PC-9 (cell line): ENCODE measurements around the gene ANO9. TPM values are rescaled to one million over a fixed set of nuclear protein-coding genes. Genes with fewer than 3 reads are reported as not detected.

Experiments
- BruUV-seq: library from RNA; stranded (reverse); fragments of 400-500 nt; replicated peaks from 2 replicates; lab custom pipeline; 2021; lab: Mats Ljungman, UMichigan
- CTCF ChIA-PET: fragments of 300-600 bp; sonication (Branson Sonifier 250); formaldehyde crosslinking; loops from one replicate; lab custom pipeline; 2022; ENCODE audit warnings: antibody characterized with exemption; lab: Charles Lee
- POLR2A ChIA-PET: fragments of 300-600 bp; sonication (Branson Sonifier 250); formaldehyde crosslinking; loops from one replicate; lab custom pipeline; 2022; ENCODE audit warnings: antibody characterized with exemption; ENCODE audit not compliant: unreplicated experiment; lab: Charles Lee
- DNase-seq, 2 experiments: peaks; one replicate each; pipeline versions ENCODE4 v3.0.0 to v3.0.0-alpha.2; 2015 to 2022; ENCODE audit warnings: mixed read lengths in 1 of 2
- H2AFZ ChIP-seq: fragments of 200-600 bp; sonication (generic); 2 replicates; pipeline ENCODE4 v1.8.1; 2017; ENCODE audit warnings: antibody characterized with exemption
- H3F3A ChIP-seq: fragments of 200-600 bp; sonication (generic); 2 replicates; pipeline ENCODE4 v1.8.1; 2017; ENCODE audit warnings: antibody characterized with exemption, mild to moderate bottlenecking, low read depth; ENCODE audit not compliant: insufficient read depth
- H3K27ac ChIP-seq: fragments of 200-600 bp; sonication (generic); 2 replicates; pipeline ENCODE4 v1.6.1; 2016; ENCODE audit warnings: mixed run types
- H3K27me3 ChIP-seq: fragments of 200-600 bp; sonication (generic); 2 replicates; pipeline ENCODE4 v1.6.1; 2016; ENCODE audit warnings: low read depth, mixed run types; ENCODE audit not compliant: insufficient read depth
- H3K36me3 ChIP-seq: fragments of 200-600 bp; sonication (generic); 2 replicates; pipeline ENCODE4 v1.6.1; 2016; ENCODE audit warnings: low read depth, mixed run types
- H3K4me1 ChIP-seq: fragments of 200-600 bp; sonication (generic); replicated peaks from 2 replicates; pipeline ENCODE4 v1.6.1; 2016; ENCODE audit warnings: mixed run types; ENCODE audit not compliant: insufficient read depth
- H3K4me2 ChIP-seq: fragments of 200-600 bp; sonication (generic); 2 replicates; pipeline ENCODE4 v1.6.1; 2017; ENCODE audit warnings: mixed run types
- H3K4me3 ChIP-seq: fragments of 200-600 bp; sonication (generic); 2 replicates; pipeline ENCODE4 v1.6.1; 2016; ENCODE audit warnings: mixed run types
- H3K79me2 ChIP-seq: fragments of 200-600 bp; sonication (generic); 2 replicates; pipeline ENCODE4 v1.6.1; 2017; ENCODE audit warnings: low read depth, mixed run types
- H3K9me2 ChIP-seq: fragments of 200-600 bp; sonication (generic); 2 replicates; pipeline ENCODE4 v1.8.1; 2017; ENCODE audit warnings: mild to moderate bottlenecking; ENCODE audit not compliant: insufficient read depth
- H3K9me3 ChIP-seq: fragments of 200-600 bp; sonication (generic); 2 replicates; pipeline ENCODE4 v1.8.1; 2016; ENCODE audit warnings: low read depth; ENCODE audit not compliant: insufficient read depth
- H4K20me1 ChIP-seq: fragments of 200-600 bp; sonication (generic); 2 replicates; pipeline ENCODE4 v1.8.1; 2017; ENCODE audit not compliant: insufficient read depth
- EZH2 ChIP-seq: fragments of 200-600 bp; sonication (generic); IDR thresholded peaks from 2 replicates; pipeline ENCODE4 v1.8.0; 2017; ENCODE audit warnings: antibody characterized with exemption, low read depth
- intact Hi-C: fragments of 100-400 bp; cut with micrococcal nuclease; formaldehyde crosslinking; loops from one replicate; pipeline ENCODE4 v1.10.0; 2022; ENCODE audit not compliant: unreplicated experiment
- total RNA-seq: library from RNA; stranded (reverse); gene quantifications from 2 replicates; pipeline ENCODE4 v1.2.3, GENCODE V29; 2021
- TF ChIP-seq, protein P1 (sequence below): fragments of 200-600 bp; sonication (generic); conservative IDR thresholded peaks from 2 replicates; pipeline ENCODE4 v1.6.1; 2017; ENCODE audit warnings: mixed run types, antibody characterized with exemption, mild to moderate bottlenecking, moderate library complexity

Gene ANO9
- total RNA-seq, 1 experiment from 2014 or later, result 18.1 TPM

DNA sequence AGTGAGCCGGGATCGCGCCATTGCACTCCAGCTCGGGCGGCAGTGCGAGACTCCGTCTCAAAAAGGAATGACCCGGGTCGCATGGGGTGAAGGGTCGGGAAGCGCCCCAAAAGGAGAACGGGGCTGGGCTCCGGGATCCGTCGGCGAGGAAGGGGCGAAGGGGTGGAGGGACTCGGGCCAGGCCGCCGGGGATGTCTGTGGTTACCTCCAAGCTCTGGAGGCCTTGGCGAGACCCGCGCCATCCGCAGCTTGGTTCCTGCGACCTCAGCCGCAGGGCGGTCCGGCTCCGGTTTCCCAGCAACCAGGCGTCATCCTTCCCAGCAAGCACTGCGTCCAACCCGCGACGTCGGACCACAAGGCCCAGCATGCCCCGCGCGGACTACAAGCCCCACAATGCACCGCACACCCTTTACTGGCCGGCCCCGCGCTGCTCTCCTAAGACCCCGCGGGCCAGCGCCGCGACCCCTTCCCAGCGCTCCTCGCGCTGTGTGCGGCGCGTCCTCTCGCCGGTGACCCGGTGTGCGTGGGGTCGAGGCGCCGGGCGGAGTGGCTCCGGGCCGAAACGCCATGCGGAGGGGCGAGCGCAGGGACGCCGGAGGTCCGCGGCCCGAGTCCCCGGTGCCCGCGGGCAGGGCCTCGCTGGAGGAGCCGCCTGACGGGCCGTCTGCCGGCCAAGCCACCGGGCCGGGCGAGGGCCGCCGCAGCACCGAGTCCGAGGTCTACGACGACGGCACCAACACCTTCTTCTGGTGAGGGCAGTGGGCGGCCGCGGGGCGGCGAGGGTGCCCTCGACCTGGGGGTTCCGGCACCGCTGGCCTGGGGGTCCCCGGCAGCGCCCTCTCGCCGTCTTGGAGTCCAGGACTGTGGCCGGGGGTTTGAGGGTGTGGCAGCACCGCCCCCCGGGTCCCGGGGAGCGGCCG is 8.3 kb upstream of the ANO9 start, which contains the start of gene PTDSS2:
Gene PTDSS2, plus strand, starts transcription at position 391 of the 920 bp plus-strand sequence. Its CDS starts 177 bp downstream, at position 568.
- Histone ChIP-seq H3K36me3 (no peaks in the 10 kb centered on the region), H3K9me3 (no peaks in the 10 kb centered on the region), H3K4me3 (peak within 1 kb of the TSS; percentile 69), H3F3A (peaks cover 9% of the 10 kb centered on the region; the same call in 1 of the 2 replicates), H2AFZ (peak within 1 kb of the TSS; percentile 84), H3K27ac (no peak within 1 kb of the TSS), H4K20me1 (no peaks in the 10 kb centered on the region), H3K4me1 (0 out of 2 replicates have a peak, but pooled peaks cover 5% of the 10 kb centered on the region), H3K27me3 (no peaks in the 10 kb centered on the region), H3K79me2 (peaks cover 22% of the 10 kb centered on the region), H3K4me2 (peak within 1 kb of the TSS; percentile 88), H3K9me2 (no peaks in the 10 kb centered on the region)
- no peak for TF ChIP-seq EZH2
- TF ChIP-seq, protein P1, sequence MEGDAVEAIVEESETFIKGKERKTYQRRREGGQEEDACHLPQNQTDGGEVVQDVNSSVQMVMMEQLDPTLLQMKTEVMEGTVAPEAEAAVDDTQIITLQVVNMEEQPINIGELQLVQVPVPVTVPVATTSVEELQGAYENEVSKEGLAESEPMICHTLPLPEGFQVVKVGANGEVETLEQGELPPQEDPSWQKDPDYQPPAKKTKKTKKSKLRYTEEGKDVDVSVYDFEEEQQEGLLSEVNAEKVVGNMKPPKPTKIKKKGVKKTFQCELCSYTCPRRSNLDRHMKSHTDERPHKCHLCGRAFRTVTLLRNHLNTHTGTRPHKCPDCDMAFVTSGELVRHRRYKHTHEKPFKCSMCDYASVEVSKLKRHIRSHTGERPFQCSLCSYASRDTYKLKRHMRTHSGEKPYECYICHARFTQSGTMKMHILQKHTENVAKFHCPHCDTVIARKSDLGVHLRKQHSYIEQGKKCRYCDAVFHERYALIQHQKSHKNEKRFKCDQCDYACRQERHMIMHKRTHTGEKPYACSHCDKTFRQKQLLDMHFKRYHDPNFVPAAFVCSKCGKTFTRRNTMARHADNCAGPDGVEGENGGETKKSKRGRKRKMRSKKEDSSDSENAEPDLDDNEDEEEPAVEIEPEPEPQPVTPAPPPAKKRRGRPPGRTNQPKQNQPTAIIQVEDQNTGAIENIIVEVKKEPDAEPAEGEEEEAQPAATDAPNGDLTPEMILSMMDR, result no peak
- ChIA-PET POLR2A (interaction anchor here (0.5 to 1.1 kb wide), 3 partner anchors 10 to 82 kb away, joined by 4 to 12 read pairs (median 4); partner anchors contain the start of gene SIGIRR), CTCF (no interaction called here)
- peak; percentile 79 to 87 for DNase-seq
- BruUV-seq, result no TSS peak
- intact Hi-C loops, result loop anchor here (1.0 to 5.0 kb wide), 3 partner anchors 55 to 143 kb away; partner anchors contain the start of genes IFITM2, PKP3 and RNH1

- Histone ChIP-seq H3K9me2 (no peaks in the 10 kb centered on the region), H3F3A (peaks cover 9% of the 10 kb centered on the region; the same call in 1 of the 2 replicates), H3K36me3 (no peaks in the 10 kb centered on the region), H4K20me1 (no peaks in the 10 kb centered on the region), H3K79me2 (peaks cover 22% of the 10 kb centered on the region), H3K4me3 (peak overlapping the region; percentile 72), H3K4me2 (peak overlapping the region; percentile 88), H3K27me3 (no peaks in the 10 kb centered on the region), H3K27ac (no peak overlapping the region), H3K4me1 (0 out of 2 replicates have a peak, but pooled peaks cover 5% of the 10 kb centered on the region), H2AFZ (peak overlapping the region; percentile 75), H3K9me3 (no peaks in the 10 kb centered on the region)
- DNase-seq, result peak; percentile 72 to 86
- TSS peak; percentile 44 for BruUV-seq
- ChIA-PET POLR2A (interaction anchor here (0.5 to 0.8 kb wide), 4 partner anchors 85 to 381 kb away, joined by 3 to 37 read pairs (median 6); partner anchors contain the start of genes BET1L and RIC8A), CTCF (interaction anchor here (0.6 to 1.6 kb wide), 5 partner anchors 14 to 84 kb away, joined by 3 to 8 read pairs (median 3); no protein-coding TSS in a partner anchor)
- no peak for TF ChIP-seq EZH2
- TF ChIP-seq, protein P1, result peak; percentile 82
- intact Hi-C loops, result loop anchor here (2.0 to 5.0 kb wide), 2 partner anchors 53 to 141 kb away; partner anchors contain the start of genes IFITM2 and PKP3
Measured at GRCh38 chr11:447923-448731, 6.3 kb upstream of the ANO9 start.
